ENCODE measurements around the gene CHURC1. TPM values are rescaled to one million over a fixed set of nuclear protein-coding genes. Genes with fewer than 3 reads are reported as not detected.
A peak's percentile ranks its signal among the peaks of the same experiment; 100 is the strongest.

The CHURC1 gene
- total and polyA plus RNA-seq, 2 experiments from 2014 or later, result 69.1 to 162 TPM

GRCh38 chr14:64873506-64874219 lies 40.6 kb upstream of the CHURC1 start:
- Histone ChIP-seq H3K79me2 (ENCODE audit: insufficient read depth) (no peaks in the 10 kb centered on the region), H3K4me3 (no peak overlapping the region), H3K27me3 (replicated peaks; ENCODE audit: insufficient read depth) (peaks cover 71% of the 10 kb centered on the region), H4K20me1 (ENCODE audit: insufficient read depth) (no peaks in the 10 kb centered on the region), H3K9ac (no peak overlapping the region), H3K4me2 (ENCODE audit: unreplicated experiment) (no peak overlapping the region), H3K4me1 (ENCODE audit: insufficient read depth) (no peaks in the 10 kb centered on the region), H3K27ac (no peak overlapping the region), H3K36me3 (ENCODE audit: low read depth) (no peaks in the 10 kb centered on the region), H3K9me3 (ENCODE audit: low read depth) (no peaks in the 10 kb centered on the region), H2AFZ (no peak overlapping the region), H3F3A (ENCODE audit: insufficient read depth) (no peaks in the 10 kb centered on the region), H3K9me2 (ENCODE audit: insufficient read depth) (no peaks in the 10 kb centered on the region)
- peak; percentile 34 for DNase-seq
- in situ Hi-C loops (cut with MboI), result no loop called here
- 35 to 42% methylated on average over 3 of the region's 3 CpGs for WGBS, 2 experiments (ENCODE audit: low coverage in 1 of 2, low lambda C conversion rate in 2 of 2, missing lambda C conversion rate in 2 of 2)
- no peak for TF ChIP-seq EZH2 (IDR thresholded peaks at IDR 0.05; ENCODE audit: insufficient read depth, poor library complexity, severe bottlenecking)
- no peak for TF ChIP-seq EZH2phosphoT487 (IDR thresholded peaks at IDR 0.05; ENCODE audit: insufficient read depth, low read depth)

- Histone ChIP-seq H3K4me1 (ENCODE audit: insufficient read depth) (no peaks in the 10 kb centered on the region), H3K9me2 (ENCODE audit: insufficient read depth) (no peaks in the 10 kb centered on the region), H3K79me2 (ENCODE audit: insufficient read depth) (no peaks in the 10 kb centered on the region), H4K20me1 (ENCODE audit: insufficient read depth) (no peaks in the 10 kb centered on the region), H3K27me3 (replicated peaks; ENCODE audit: insufficient read depth) (peaks cover 75% of the 10 kb centered on the region), H3F3A (ENCODE audit: insufficient read depth) (no peaks in the 10 kb centered on the region), H3K9ac (no peak overlapping the region), H3K4me2 (ENCODE audit: unreplicated experiment) (no peak overlapping the region), H3K4me3 (no peak overlapping the region), H3K9me3 (ENCODE audit: low read depth) (no peaks in the 10 kb centered on the region), H3K36me3 (ENCODE audit: low read depth) (no peaks in the 10 kb centered on the region), H2AFZ (no peak overlapping the region), H3K27ac (no peak overlapping the region)
- in situ Hi-C loops (cut with MboI), result no loop called here
- WGBS, 2 experiments (ENCODE audit: low coverage in 1 of 2, low lambda C conversion rate in 2 of 2, missing lambda C conversion rate in 2 of 2), result 52% methylated on average over 4 of the region's 4 CpGs
- no peak for DNase-seq
- TF ChIP-seq EZH2 (IDR thresholded peaks at IDR 0.05; ENCODE audit: insufficient read depth, poor library complexity, severe bottlenecking), result no peak
- no peak for TF ChIP-seq EZH2phosphoT487 (IDR thresholded peaks at IDR 0.05; ENCODE audit: insufficient read depth, low read depth)
Observed at GRCh38 chr14:64875350-64875749, 38.9 kb upstream of the CHURC1 start.

DNA sequence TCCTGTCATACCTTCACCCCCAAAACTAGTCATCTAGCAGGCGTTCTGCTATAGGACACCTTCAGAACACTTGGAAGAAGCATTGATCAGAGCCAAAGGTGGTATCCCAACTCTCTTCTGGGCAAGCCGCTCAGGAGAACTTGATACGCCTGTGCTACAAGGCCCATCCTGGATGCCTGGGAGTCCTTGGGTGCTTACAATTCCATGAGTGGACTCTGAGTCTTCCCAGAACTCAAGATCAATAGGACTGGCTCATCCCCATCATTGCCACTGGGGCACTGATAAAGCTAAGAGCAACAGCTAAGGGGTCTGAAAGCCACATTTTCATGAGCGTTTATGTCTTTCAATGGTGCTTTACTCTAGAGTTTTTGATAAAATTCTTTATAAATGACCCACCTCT lies 36.4 kb upstream of the CHURC1 start:
- no peak for DNase-seq
- in situ Hi-C loops (cut with MboI), result no loop called here

GRCh38 chr14:64878837-64879634 lies 35.2 kb upstream of the CHURC1 start:
- TF ChIP-seq EZH2 (IDR thresholded peaks at IDR 0.05; ENCODE audit: insufficient read depth, poor library complexity, severe bottlenecking) (no peak), EZH2phosphoT487 (IDR thresholded peaks at IDR 0.05; ENCODE audit: insufficient read depth, low read depth) (0 out of 2 replicates have a peak, but pooled peaks have one; percentile 14)
- Histone ChIP-seq H3K9me3 (ENCODE audit: low read depth) (no peaks in the 10 kb centered on the region), H3K27ac (no peak overlapping the region), H3K9me2 (ENCODE audit: insufficient read depth) (no peaks in the 10 kb centered on the region), H3K36me3 (ENCODE audit: low read depth) (no peaks in the 10 kb centered on the region), H3K4me1 (ENCODE audit: insufficient read depth) (no peaks in the 10 kb centered on the region), H3F3A (ENCODE audit: insufficient read depth) (no peaks in the 10 kb centered on the region), H3K79me2 (ENCODE audit: insufficient read depth) (no peaks in the 10 kb centered on the region), H3K4me3 (peak overlapping the region; percentile 33), H4K20me1 (ENCODE audit: insufficient read depth) (no peaks in the 10 kb centered on the region), H2AFZ (no peak overlapping the region), H3K4me2 (ENCODE audit: unreplicated experiment) (no peak overlapping the region), H3K27me3 (replicated peaks; ENCODE audit: insufficient read depth) (peaks cover 95% of the 10 kb centered on the region), H3K9ac (no peak overlapping the region)
- WGBS, 2 experiments (ENCODE audit: low coverage in 1 of 2, low lambda C conversion rate in 2 of 2, missing lambda C conversion rate in 2 of 2), result 8 to 14% methylated on average over 21 to 42 of the region's 43 CpGs
- peak; percentile 5 for DNase-seq
- in situ Hi-C loops (cut with MboI), result no loop called here

More for the DNA sequence above, 36.4 kb upstream of the CHURC1 start:
- Histone ChIP-seq H2AFZ (no peak overlapping the region), H3K79me2 (ENCODE audit: insufficient read depth) (no peaks in the 10 kb centered on the region), H3F3A (ENCODE audit: insufficient read depth) (no peaks in the 10 kb centered on the region), H3K9me3 (ENCODE audit: low read depth) (no peaks in the 10 kb centered on the region), H3K27me3 (replicated peaks; ENCODE audit: insufficient read depth) (peaks cover 83% of the 10 kb centered on the region), H3K36me3 (ENCODE audit: low read depth) (no peaks in the 10 kb centered on the region), H3K4me2 (ENCODE audit: unreplicated experiment) (no peak overlapping the region), H4K20me1 (ENCODE audit: insufficient read depth) (no peaks in the 10 kb centered on the region), H3K27ac (no peak overlapping the region), H3K4me1 (ENCODE audit: insufficient read depth) (no peaks in the 10 kb centered on the region), H3K9me2 (ENCODE audit: insufficient read depth) (no peaks in the 10 kb centered on the region), H3K4me3 (no peak overlapping the region), H3K9ac (no peak overlapping the region)
- TF ChIP-seq EZH2phosphoT487 (IDR thresholded peaks at IDR 0.05; ENCODE audit: insufficient read depth, low read depth) (no peak), EZH2 (IDR thresholded peaks at IDR 0.05; ENCODE audit: insufficient read depth, poor library complexity, severe bottlenecking) (no peak)
- 75 to 76% methylated on average over 4 of the region's 4 CpGs for WGBS, 2 experiments (ENCODE audit: low coverage in 1 of 2, low lambda C conversion rate in 2 of 2, missing lambda C conversion rate in 2 of 2)

Measured in GM23248 (cell line).